ACHN (cell line): ENCODE results near the gene QRICH1.
"Not testable (repeated sequence)": the region's sequence is repeated elsewhere in the genome, so short reads cannot be mapped to it uniquely, and the experiment has no call there.

ENCODE experiments used
- DNase-seq: peaks from one replicate; pipeline ENCODE4 v3.0.0-alpha.2; 2015
- in situ Hi-C: cut with HindIII; loops from 2 replicates; pipeline ENCODE4 v1.10.0; 2017; ENCODE audit warnings: low sequenced_read_pairs, low pct_ligation_motif_present, low pct_unique_long_range_greater_than_20kb

The QRICH1 gene

DNA sequence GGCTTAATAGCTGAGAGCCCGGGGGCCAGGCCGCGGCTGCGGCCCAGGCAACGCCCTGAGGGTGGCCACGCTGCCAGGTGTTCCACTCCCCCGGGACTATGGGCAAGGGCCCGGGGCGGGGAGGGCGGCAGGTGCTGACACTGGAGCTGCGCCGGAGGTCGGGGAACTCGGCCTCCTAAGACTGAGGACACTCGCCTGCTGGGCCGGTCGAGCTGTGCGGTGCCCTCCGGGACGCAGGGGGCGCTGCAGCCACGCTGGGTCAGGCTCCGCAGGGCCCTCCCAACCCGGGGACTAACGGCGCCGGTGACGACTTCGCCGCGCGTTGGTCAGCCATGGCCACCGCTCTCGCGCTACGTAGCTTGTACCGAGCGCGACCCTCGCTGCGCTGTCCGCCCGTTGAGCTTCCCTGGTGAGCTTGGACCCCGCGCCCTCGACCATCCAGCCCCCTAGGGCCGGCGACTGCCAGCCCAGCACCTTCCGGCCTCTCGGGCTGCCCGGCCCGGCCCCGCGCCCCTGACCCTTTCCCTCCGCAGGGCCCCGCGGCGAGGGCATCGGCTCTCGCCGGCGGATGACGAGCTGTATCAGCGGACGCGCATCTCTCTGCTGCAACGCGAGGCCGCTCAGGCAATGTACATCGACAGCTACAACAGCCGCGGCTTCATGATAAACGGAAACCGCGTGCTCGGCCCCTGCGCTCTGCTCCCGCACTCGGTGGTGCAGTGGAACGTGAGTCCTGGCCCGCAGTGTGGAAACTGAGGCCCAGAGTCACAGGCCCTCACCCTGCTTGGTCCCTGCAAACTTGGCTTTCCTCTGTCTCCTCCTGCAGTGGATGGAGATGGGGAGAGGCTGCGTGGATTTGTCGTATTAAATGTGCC is 71.8 kb downstream of the QRICH1 start, which contains the start of gene NDUFAF3:
TSS of gene NDUFAF3 (plus strand) at position 309 of the 875 bp plus-strand sequence. CDS start at position 333, 24 bp downstream.
- in situ Hi-C loops: no loop called here

DNA sequence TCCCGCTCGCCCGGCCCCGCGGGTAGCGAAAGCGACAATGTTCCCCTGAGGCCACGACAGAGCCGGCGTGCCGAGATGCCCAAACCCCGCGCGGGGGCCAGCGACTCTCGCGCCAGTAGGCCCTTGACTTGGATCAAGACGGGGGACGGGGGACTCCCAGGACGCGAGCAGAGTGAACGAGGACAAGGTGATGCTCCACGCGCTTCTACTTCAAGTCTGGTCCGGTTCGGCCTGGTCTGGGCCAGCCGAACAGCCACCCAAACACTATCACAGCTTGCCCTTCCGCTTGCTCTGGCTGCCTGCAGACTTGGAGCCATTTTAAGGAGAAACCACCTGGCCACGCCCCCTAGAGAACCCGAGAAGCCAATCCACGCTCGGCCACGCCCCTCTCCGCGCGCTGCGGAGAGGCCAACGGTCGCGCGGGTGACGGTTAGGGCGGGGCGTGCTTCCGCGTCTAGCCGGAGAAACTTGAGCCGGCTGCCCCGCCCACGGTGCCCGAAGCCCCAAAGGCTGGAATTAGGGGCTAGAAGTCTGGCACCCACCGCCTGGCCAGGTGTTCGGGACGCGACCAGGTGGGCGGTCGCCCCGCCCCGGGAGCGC is 72.6 kb downstream of the QRICH1 start:
- in situ Hi-C loops: no loop called here
- DNase-seq: peak; percentile 96

More for the DNA sequence above, 71.8 kb downstream of the QRICH1 start, which contains the start of gene NDUFAF3:
- peak; percentile 91 for DNase-seq

DNA sequence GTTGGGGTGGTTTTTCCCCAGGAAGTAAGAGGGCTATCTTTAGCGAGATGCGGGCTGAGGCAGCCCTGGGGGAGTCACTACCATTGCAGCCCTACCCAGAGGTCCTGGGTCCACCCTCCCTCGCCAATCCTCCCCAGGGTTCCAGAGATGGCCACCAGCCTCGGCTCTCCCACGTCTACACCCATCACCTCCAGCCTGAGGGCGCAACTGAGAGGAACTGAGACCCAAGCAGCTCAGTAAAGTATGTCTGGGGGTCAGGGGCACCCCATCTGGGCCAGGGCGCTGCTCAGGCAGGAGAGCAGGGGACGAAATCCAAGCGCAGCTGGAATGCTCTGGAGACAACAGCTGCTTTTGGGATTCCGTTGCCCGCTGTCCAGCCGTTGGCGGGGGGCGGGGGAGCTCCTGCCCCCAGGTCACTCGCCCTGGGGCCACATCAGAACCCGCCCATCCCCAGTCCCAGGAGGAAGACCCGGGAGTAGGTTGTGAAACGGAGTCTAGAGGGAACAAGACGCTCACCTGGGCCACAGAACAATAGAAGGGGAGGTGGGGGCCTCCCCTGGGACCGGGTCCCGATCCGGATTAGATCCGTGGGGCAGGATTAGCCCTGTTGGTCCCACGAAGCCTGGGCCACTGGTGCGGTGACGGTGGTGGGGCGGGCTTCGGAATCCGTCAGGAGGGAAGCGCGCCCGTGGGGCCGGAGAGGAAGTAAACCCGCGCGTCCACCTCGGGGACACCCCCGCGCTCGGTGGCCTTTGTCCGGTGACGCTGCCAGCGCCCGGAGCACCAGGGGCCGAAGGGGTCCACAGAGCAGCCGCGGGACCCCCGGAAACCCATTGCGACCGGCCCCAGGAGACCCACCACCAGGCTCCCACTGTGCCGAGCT is 73.3 kb downstream of the QRICH1 start:
- in situ Hi-C loops: no loop called here
- peak; percentile 38 for DNase-seq

DNA sequence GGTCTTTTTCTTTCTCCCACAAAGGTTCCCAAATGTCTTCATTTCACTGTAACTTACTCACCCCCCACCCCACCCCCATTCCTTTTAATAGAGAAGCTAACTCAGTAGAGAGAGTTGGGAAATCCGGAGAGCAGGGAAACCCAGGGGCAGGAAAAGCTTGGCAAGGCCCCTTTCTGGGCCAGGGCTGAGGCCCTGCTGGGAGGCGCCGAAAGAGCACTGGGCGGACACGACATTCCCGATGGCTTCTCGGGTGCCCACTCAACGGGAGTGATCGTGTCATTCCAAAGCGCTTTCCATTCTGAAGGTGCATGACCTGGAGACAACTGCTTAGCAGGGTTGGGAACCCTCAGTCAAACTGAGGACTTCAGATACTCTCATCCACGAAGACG is 73.9 kb downstream of the QRICH1 start:
- in situ Hi-C loops: no loop called here
- no peak for DNase-seq

DNA sequence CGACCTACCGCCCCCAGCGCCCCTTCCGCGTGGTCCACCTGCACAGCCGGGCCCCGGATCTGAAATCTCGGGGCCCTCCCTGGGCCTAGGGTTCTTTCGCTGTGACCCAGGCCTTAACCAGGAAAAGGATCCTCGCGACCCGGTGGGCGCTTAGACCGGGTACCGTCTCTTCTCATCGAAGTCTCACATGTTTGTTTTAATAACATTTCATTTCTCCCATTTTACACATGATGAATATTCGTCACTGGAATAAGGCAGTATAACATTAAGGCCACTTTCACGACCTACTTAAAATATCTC is 75.2 kb downstream of the QRICH1 start:
- DNase-seq: no peak
- in situ Hi-C loops: no loop called here

DNA sequence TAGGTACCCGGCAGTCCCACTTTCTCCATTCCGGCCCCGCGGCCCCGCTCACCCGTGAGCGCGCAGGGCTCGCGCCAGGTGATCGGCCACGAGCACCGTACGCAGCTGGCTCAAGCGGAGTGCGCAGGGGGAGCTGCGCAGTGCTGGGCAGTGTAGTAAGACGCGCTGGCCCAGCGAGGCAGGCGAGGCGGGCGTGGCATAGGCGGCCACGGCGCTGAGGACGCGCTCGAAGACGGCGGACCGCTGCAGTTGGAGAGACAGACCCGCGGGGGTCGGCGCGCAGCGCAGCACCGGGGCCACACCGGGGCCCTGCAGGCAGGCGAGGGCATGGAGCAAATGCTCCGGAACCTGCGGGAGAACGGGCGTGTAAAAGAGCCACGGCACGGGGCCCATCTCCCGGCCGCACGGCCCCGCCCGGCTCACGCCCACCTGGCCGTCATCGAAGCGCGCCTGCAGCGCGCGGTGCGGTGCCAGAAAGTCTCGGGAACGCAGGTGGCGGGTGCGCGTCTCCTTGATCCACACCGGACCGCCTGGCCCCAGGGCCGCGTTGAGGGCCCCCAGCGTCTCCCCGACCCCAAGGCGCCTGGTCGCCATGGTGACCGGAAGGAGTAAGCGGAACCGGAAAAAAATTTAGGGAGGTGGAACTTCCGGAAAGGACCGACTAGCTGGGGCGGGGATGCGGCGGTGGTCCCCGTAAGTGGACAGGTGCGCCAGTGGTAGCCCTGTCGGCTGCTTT is 75.7 kb downstream of the QRICH1 start, which contains the start of gene DALRD3:
TSS of gene DALRD3 (minus strand) at position 610 of the 736 bp plus-strand sequence. CDS start at position 594, 16 bp downstream.
- peak; percentile 61 for DNase-seq
- in situ Hi-C loops: no loop called here

DNA sequence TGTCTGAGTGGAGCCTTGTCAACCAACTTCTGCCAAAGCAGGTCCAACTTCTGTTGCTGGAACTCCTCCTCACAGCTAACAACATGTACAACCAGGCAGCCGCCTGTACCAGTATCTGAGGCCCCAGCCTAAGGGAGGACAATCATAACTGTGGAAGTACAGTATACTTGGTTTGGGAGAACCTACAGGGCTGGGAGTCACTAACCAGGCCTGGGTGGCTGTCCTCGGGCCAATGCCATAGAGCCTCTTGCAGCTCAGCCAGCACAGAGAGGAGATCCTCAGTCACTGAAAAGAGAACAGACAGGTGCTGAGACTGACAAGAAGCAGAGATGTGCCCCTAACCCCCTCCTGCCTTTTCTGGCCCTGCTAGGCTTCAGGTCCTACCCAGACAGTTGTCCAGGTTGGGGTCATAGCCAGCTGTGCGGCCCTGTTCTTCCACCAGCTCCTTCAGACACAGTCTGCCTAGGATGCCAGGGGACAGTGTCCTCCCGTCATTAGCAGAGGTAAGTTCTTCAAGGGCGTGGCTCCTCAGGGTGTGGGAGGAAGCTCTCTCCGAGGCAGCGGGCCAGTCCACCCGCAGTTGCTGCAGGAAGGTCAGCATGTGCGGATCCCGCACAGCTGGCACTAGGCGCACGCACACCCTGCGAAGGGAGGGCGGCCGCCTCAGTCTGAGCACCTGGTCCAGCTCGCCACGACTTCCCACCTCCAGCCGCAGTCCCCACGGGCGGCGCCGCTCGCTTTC is 76.5 kb downstream of the QRICH1 start:
- in situ Hi-C loops: no loop called here

DNA sequence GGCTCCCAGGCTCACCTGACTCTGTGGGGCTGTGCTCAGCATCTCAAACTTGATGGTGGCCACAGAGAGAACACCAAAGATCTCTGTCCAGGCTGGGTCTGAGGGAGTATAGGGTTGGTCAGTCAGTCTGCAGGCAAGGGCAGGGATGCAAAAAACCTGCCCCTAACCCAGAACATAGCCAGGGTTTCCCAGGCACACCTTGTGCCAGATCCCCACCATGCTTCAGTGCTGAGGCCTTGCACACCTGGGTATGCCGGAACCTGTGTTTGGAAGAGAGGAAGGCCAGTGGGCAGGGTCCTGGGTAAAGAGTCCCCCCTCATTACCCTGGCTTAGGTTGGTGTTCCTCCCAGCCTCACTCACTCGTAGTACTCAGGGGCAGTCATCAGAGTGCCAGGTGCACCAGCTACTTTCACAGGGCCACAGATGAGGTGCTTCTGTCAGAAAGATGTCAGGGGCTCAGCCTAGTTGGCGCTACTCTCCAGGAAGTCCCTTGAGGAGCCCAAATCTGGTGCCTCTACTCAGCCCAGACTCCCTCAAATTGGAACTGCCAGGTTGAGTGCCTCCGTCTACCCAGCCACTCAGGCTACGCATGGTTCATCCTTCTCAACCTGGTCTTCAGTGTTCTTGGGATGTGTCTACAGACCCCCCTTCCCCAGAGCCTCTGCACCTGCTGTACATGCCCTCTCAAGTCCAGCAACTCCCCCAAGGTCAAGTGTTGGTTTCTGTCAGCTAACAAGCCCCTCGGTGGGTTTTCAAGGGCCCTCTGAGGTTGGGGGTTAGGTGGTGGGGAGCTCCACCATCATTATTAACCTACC is 77.2 kb downstream of the QRICH1 start:
- in situ Hi-C loops: no loop called here
- no peak for DNase-seq

More for the DNA sequence above, 76.5 kb downstream of the QRICH1 start:
- no peak for DNase-seq

DNA sequence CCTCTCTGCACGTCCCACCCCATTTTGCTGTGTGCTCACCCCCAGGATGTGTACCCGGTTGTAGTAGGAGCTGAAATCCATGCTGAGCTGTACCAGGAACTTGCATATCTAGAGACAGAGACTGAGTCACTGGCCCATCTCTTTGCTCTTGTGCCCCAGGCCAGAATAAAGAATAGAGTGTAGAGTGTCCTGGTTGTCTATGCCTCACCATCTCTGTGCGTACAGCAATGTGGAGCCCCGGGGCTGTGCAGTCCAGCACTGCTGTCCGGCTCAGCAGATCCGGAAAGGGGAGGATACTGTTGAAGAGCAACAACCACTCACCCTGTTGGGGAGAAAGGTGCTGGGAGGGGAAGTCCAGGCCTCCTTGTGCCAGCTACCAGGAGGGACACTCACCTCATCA is 78.1 kb downstream of the QRICH1 start:
- in situ Hi-C loops: no loop called here
- DNase-seq: no peak

DNA sequence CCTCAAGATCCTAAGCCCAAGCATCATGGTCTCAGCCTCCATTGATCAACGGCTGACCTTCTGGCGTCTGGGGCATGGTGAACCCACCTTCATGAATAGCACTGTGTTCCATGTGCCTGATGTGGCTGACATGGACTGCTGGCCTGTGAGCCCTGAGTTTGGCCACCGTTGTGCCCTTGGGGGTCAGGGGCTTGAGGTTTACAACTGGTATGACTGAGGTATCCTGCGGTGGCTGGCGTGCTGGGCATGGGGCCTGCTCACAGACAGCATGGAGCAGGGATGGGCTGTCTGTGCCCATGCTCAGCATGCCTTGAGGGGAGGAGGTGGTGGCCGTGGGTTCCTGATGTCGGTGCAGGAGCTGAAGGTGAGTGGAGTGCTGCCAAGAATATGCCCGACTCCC is 78.8 kb downstream of the QRICH1 start:
- DNase-seq: no peak
- in situ Hi-C loops: no loop called here

DNA sequence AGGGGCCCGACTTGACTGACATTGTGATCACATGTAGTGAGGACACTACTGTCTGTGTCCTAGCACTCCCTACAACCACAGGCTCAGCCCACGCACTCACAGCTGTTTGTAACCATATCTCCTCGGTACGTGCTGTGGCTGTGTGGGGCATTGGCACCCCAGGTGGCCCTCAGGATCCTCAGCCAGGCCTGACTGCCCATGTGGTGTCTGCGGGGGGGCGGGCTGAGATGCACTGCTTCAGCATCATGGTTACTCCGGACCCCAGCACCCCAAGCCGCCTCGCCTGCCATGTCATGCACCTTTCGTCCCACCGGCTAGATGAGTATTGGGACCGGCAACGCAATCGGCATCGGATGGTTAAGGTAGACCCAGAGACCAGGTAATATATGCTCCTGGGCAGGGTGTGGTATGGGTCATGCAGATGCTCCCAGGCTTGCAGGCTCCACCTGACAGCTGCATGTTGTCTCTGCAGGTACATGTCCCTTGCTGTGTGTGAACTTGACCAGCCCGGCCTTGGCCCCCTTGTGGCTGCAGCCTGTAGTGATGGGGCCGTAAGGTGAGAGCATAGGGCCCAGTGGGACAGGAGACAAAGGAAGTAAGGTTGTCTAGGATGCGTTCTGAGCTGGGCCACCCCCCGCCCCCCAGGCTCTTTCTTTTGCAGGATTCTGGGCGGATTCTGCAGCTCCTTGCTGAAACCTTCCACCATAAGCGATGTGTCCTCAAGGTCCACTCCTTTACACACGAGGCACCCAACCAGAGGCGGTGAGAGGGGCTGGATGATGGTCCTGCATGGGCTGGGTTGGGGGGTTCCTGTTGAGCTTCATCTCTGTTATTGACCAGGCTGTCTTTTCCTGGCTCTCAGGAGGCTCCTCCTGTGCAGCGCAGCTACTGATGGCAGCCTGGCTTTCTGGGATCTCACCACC is 79.9 kb downstream of the QRICH1 start:
- in situ Hi-C loops: no loop called here
- DNase-seq: peak; percentile 42

DNA sequence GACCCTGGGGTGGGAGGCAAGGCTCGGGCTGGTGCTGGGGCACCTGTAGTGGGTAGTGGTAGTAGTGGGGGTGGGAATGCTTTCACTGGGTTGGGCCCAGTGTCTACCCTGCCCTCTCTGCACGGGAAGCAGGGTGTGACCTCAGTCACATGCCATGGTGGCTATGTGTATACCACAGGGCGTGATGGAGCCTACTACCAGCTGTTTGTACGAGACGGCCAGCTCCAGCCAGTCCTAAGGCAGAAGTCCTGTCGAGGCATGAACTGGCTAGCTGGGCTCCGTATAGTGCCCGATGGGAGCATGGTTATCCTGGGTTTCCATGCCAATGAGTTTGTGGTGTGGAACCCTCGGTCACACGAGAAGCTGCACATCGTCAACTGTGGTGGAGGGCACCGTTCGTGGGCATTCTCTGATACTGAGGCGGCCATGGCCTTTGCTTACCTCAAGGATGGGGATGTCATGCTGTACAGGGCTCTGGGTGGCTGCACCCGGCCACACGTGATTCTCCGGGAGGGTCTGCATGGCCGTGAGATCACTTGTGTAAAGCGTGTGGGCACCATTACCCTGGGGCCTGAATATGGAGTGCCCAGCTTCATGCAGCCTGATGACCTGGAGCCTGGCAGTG is 80.6 kb downstream of the QRICH1 start:
- DNase-seq: no peak
- in situ Hi-C loops: no loop called here

DNA sequence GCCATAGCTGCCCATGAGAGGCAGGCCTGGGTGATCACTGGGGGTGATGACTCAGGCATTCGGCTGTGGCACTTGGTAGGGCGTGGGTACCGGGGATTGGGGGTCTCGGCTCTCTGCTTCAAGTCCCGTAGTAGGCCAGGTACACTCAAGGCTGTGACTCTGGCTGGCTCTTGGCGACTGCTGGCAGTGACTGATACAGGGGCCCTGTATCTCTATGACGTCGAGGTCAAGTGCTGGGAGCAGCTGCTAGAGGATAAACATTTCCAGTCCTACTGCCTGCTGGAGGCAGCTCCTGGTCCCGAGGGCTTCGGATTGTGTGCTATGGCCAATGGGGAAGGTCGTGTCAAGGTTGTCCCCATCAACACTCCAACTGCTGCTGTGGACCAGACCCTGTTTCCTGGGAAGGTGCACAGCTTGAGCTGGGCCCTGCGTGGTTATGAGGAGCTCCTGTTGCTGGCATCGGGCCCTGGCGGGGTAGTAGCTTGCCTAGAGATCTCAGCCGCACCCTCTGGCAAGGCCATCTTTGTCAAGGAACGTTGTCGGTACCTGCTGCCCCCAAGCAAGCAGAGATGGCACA is 81.3 kb downstream of the QRICH1 start:
- in situ Hi-C loops: no loop called here
- DNase-seq: no peak

DNA sequence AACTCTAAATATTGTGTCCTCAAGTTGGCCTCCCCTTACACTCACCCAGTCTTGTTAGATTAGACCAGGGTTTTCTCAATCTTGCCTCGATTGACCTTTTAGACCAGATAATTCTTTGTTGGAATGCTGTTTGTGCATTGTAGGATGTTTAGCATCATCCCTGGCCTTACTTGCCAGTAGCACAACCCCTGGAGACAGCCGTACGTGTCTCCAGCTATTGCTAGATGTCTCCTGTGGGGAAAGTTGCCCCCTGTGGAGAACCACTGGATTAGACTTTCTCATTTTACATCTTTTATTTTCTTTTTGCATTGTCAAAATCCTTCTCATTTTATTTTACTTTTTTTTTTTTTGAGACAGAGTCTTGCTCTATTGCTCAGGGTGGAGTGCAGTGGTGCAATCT is 84.5 kb downstream of the QRICH1 start:
- in situ Hi-C loops: no loop called here
- no peak for DNase-seq

DNA sequence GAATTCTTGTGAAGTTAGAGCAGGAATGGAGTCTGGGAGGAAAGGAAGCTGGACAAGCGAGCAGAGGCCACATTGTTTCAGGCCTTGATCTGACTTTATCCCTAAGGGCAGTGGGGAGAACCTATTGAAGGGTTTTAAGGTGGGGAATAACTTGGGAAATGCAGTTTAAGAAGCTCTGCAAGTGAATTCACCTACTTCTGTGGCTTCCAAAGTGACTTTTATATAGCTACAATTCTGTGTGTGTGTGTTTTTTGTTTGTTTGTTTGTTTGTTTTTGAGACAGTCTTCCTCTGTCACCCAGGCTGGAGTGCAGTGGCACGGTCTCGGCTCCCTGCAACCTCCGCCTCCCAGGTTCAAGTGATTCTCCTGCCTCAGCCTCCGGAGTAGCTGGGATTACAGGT is 85.2 kb downstream of the QRICH1 start:
- in situ Hi-C loops, DNase-seq: not testable (repeated sequence)
